Amniotic epithelial cell (primary cell): ENCODE measurements around the gene TTC21B.
"Not testable (repeated sequence)": the region's sequence is repeated elsewhere in the genome, so short reads cannot be mapped to it uniquely, and the experiment has no call there.

Experiments used
- DNase-seq: peaks from one replicate; pipeline ENCODE4 v3.0.0-alpha.2; 2010; ENCODE audit warnings: low read depth

TTC21B gene

GRCh38 chr2:165953655-165954606, at the start of gene TTC21B:
TTC21B (minus strand) TSS chr2:165953776; CDS start chr2:165953705, 71 bp downstream.
- peak; percentile 93 for DNase-seq

GRCh38 chr2:166000401-166000800, 46.8 kb upstream of the TTC21B start:
- no peak for DNase-seq

GRCh38 chr2:165990846-165991245, 37.3 kb upstream of the TTC21B start:
- DNase-seq: no peak

- DNase-seq: no peak
These were observed 36.3 kb upstream of the TTC21B start for GRCh38 chr2:165989851-165990250.

GRCh38 chr2:165985120-165985519, 31.5 kb upstream of the TTC21B start:
- no peak for DNase-seq

- not testable (repeated sequence) for DNase-seq
These were observed 18.6 kb upstream of the TTC21B start for GRCh38 chr2:165972161-165972560.

GRCh38 chr2:165970663-165971062, 17.1 kb upstream of the TTC21B start:
- no peak for DNase-seq

- no peak for DNase-seq
These were observed 15.7 kb upstream of the TTC21B start for GRCh38 chr2:165969227-165969626.

GRCh38 chr2:165967746-165968145, 14.2 kb upstream of the TTC21B start:
- no peak for DNase-seq

- DNase-seq: no peak
These were observed 8.2 kb upstream of the TTC21B start for GRCh38 chr2:165961818-165962217.

- DNase-seq: no peak
These were observed 5.8 kb upstream of the TTC21B start for GRCh38 chr2:165959371-165959770.

- DNase-seq: no peak
These were observed 4.9 kb upstream of the TTC21B start for GRCh38 chr2:165958313-165958960.

- peak; percentile 7 for DNase-seq
These were observed 3.6 kb upstream of the TTC21B start for GRCh38 chr2:165957030-165957675.

GRCh38 chr2:165953306-165953654, 296 bp downstream of the TTC21B start:
- no peak for DNase-seq

- DNase-seq: peak; percentile 21
These were observed 800 bp downstream of the TTC21B start for GRCh38 chr2:165952741-165953211.

- no peak for DNase-seq
These were observed 1.5 kb downstream of the TTC21B start for GRCh38 chr2:165952085-165952484.

- DNase-seq: no peak
These were observed 3.1 kb downstream of the TTC21B start for GRCh38 chr2:165950438-165950837.

- no peak for DNase-seq
These were observed 11.7 kb downstream of the TTC21B start for GRCh38 chr2:165941827-165942226.

- DNase-seq: no peak
These were observed 15.3 kb downstream of the TTC21B start for GRCh38 chr2:165938237-165938636.

- DNase-seq: no peak
These were observed 20.2 kb downstream of the TTC21B start for GRCh38 chr2:165933211-165933910.

- DNase-seq: no peak
These were observed 25.8 kb downstream of the TTC21B start for GRCh38 chr2:165927774-165928173.

- peak; percentile 4 for DNase-seq
These were observed 26.2 kb downstream of the TTC21B start for GRCh38 chr2:165927353-165927752.
